AG09309 (cell line): ENCODE results near the gene ZNF664.

Experiments
- DNase-seq: peaks from one replicate; pipeline ENCODE4 v3.0.0-alpha.2; 2010; ENCODE audit warnings: low read depth
- H3K4me3 ChIP-seq: 2 replicates; pipeline ENCODE4 v1.5.1; 2011; ENCODE audit warnings: mild to moderate bottlenecking, low read depth, low read length, moderate library complexity; ENCODE audit not compliant: control insufficient read depth
- CTCF ChIP-seq: IDR thresholded peaks from 2 replicates; pipeline ENCODE4 v1.5.1; 2011; ENCODE audit warnings: mild to moderate bottlenecking, low read depth, low read length, inconsistent platforms; ENCODE audit not compliant: insufficient read depth, control insufficient read depth; ENCODE audit errors: missing control alignments

The ZNF664 gene

GRCh38 chr12:123931686-123932321 lies 41.2 kb upstream of the ZNF664 start:
- DNase-seq: no peak
- H3K4me3 ChIP-seq: no peak overlapping the region
- TF ChIP-seq CTCF: no peak

GRCh38 chr12:123933214-123933613 lies 39.8 kb upstream of the ZNF664 start:
- no peak for TF ChIP-seq CTCF
- no peak overlapping the region for H3K4me3 ChIP-seq
- no peak for DNase-seq

GRCh38 chr12:123934016-123934620 lies 38.9 kb upstream of the ZNF664 start:
- DNase-seq: no peak
- H3K4me3 ChIP-seq: no peak overlapping the region
- no peak for TF ChIP-seq CTCF

- H3K4me3 ChIP-seq: no peak overlapping the region
- peak; percentile 55 for DNase-seq
- TF ChIP-seq CTCF: no peak
These were observed 38.2 kb upstream of the ZNF664 start for GRCh38 chr12:123934829-123935228.

- DNase-seq: no peak
- H3K4me3 ChIP-seq: no peak overlapping the region
- no peak for TF ChIP-seq CTCF
These were observed 37.1 kb upstream of the ZNF664 start for GRCh38 chr12:123935956-123936355.

- TF ChIP-seq CTCF: no peak
- no peak overlapping the region for H3K4me3 ChIP-seq
- no peak for DNase-seq
These were observed 36.5 kb upstream of the ZNF664 start for GRCh38 chr12:123936471-123936870.
